Spleen (tissue), 11 donors: ENCODE measurements around the gene MT1H. TPM values are rescaled to one million over a fixed set of nuclear protein-coding genes. Genes with fewer than 3 reads are reported as not detected.

Experiments used
- DNase-seq: peaks from one replicate; pipeline ENCODE4 v3.0.0-alpha.2; 2020
- H3K27ac ChIP-seq, 8 donors: fragments of 200-600 bp; sonication (generic) in 7 of 8; 1 replicate in 4 of 8; 2 replicates in 4 of 8; pipeline versions ENCODE4 v1.5.0 to v1.8.0; 2016 to 2021; ENCODE audit warnings: inconsistent platforms in 4 of 8, mild to moderate bottlenecking in 4 of 8, moderate library complexity in 1 of 8
- H3K27me3 ChIP-seq, 7 donors: fragments of 200-600 bp; sonication (generic) in 6 of 7; replicated peaks in 1 of 7; 1 replicate in 4 of 7; 2 replicates in 3 of 7; pipeline versions ENCODE4 v1.5.0 to v1.8.0; 2016 to 2021; ENCODE audit warnings: inconsistent platforms in 3 of 7, mild to moderate bottlenecking in 1 of 7
- H3K36me3 ChIP-seq, 6 donors: fragments of 200-600 bp; sonication (generic) in 5 of 6; 1 replicate in 4 of 6; 2 replicates in 2 of 6; pipeline versions ENCODE4 v1.5.0 to v1.8.0; 2016 to 2021; ENCODE audit warnings: inconsistent platforms in 2 of 6
- H3K4me1 ChIP-seq, 6 donors: fragments of 200-600 bp; sonication (generic) in 5 of 6; 1 replicate in 3 of 6; 2 replicates in 3 of 6; pipeline versions ENCODE4 v1.5.0 to v1.8.0; 2016 to 2021; ENCODE audit warnings: inconsistent platforms in 3 of 6
- H3K4me3 ChIP-seq, 8 donors: fragments of 200-600 bp; sonication (generic) in 7 of 8; 1 replicate in 4 of 8; 2 replicates in 4 of 8; pipeline versions ENCODE4 v1.5.0 to v1.8.0; 2016 to 2021; ENCODE audit warnings: inconsistent platforms in 4 of 8, mild to moderate bottlenecking in 4 of 8, moderate library complexity in 2 of 8
- H3K9me3 ChIP-seq, 8 donors: fragments of 200-600 bp; sonication (generic) in 7 of 8; 1 replicate in 4 of 8; 2 replicates in 4 of 8; pipeline versions ENCODE4 v1.5.0 to v1.8.0; 2016 to 2021; ENCODE audit warnings: inconsistent platforms in 4 of 8
- CTCF ChIP-seq, 11 experiments: fragments of 200-600 bp in 7 of 11; fragments of 450-650 bp in 4 of 11; sonication (generic) in 4 of 11; IDR thresholded peaks in 8 of 11; conservative IDR thresholded peaks in 3 of 11; 1 replicate in 7 of 11; 2 replicates in 4 of 11; pipeline versions ENCODE4 v1.4.0 to v1.8.0; 2016 to 2021; ENCODE audit warnings: antibody characterized with exemption in 11 of 11, inconsistent platforms in 4 of 11, mild to moderate bottlenecking in 1 of 11
- POLR2A ChIP-seq, 3 donors: fragments of 450-650 bp; IDR thresholded peaks; one replicate each; pipeline ENCODE4 v1.5.1; 2017; ENCODE audit warnings: antibody characterized with exemption in 3 of 3, mild to moderate bottlenecking in 1 of 3
- POLR2AphosphoS5 ChIP-seq, 3 donors: sonication (generic); formaldehyde crosslinking; IDR thresholded peaks; one replicate each; pipeline ENCODE4 v1.5.1; 2017; ENCODE audit warnings: antibody characterized with exemption in 3 of 3
- WGBS, 5 donors: extraction: QIAGEN DNeasy Blood & Tissue Kit in 3 of 5; methylation state at CpG; one replicate each; pipeline versions ENCODE4 v1.1.5 to v1.1.7; 2013 to 2018; 5-methylcytosine and 5-hydroxymethylcytosine counted together
- intact Hi-C: fragments of 100-400 bp; cut with DNase I; formaldehyde crosslinking; loops from one replicate; pipeline ENCODE4 v1.15.0; 2023; ENCODE audit warnings: low total_unique reads
- polyA plus RNA-seq, 3 donors: library from polyadenylated mRNA; stranded (reverse); fragments of 200-250 nt; gene quantifications; one replicate each; pipeline ENCODE4 v1.2.1, GENCODE V29; 2013
- total RNA-seq, 7 donors: library from RNA; depleted of rRNA in 3 of 7; stranded (reverse); fragments of >200 nt in 3 of 7; fragmentation: NEBNext Ultra II Directional in 4 of 7; extraction: Animal tissue kit (Norgen Biotek cat#: 25700) in 4 of 7; gene quantifications; one replicate each; pipeline versions ENCODE4 v1.1.0 to v1.2.1, GENCODE V29; 2016 to 2021
- donor health status: healthy with polysubstance abuse.
- donor health status: DM: no; HTN: no; CAD: no; lungs with moderate emphysema.
- donor health status: DM: no; HTN: no; CAD: no.
- donor health status: Bipolar disorder and iron deficiency.
- donor health status: healthy.
- donor health status: DM: no; HTN: no; CAD: no.
- donor health status: DM: yes; HTN: yes; CAD: no.

Gene MT1H
- total and polyA plus RNA-seq, 10 donors = 0.54 to 1.1 (median 0.96) TPM; not detected in 7

DNA sequence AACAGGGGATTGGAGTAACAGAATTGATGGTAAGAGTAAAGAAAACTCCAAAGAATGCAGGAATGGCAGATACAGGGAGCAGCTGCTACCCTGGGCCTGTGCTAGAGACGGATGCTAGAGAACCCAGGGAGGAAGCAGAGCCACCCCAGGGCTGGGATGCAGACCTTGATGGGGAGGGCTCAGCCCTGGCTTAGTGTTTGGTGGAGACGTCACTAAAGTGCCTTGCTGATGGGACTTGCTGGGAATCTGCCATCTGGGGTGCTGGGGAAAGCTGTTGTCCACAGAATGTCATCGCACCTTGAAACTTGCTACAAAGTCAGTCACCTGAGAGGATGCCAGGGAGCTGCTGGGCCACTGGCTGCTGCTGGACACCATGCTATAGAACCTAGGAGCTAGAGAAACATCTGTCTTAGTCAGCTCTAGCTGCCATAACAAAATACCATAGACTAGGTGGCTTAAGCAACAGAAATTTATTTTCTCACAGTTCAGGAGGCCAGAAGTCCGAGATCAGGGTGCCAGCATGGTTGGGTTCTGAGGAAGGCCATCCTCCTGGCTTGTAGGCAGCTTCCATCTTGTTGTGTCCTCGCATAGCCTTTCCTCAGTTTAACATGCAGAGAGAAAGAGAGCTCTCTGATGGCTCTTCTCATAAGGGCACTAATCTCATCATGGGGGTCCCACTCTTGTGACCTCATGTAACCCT is 28.0 kb downstream of the MT1H start:
- 79 to 93% (median 88%) methylated on average over 4 to 5 of the region's 5 CpGs for whole genome bisulfite sequencing, 5 donors
- DNase-seq = no peak
- Histone ChIP-seq H3K27me3 (peaks cover 0 to 5% (median 0%) of the 10 kb centered on the region in 7 donors), H3K9me3 (peaks cover 0 to 13% (median 4%) of the 10 kb centered on the region in 8 donors), H3K27ac (no peak overlapping the region), H3K4me1 (peaks cover 0 to 13% (median 8%) of the 10 kb centered on the region in 6 donors), H3K4me3 (no peak overlapping the region), H3K36me3 (no peaks in the 10 kb centered on the region)
- no peak for TF ChIP-seq POLR2AphosphoS5 (IDR thresholded peaks at IDR 0.05)
- TF ChIP-seq CTCF (IDR thresholded peaks at IDR 0.05 in 8 of 11, conservative IDR thresholded peaks at IDR 0.05 in 3 of 11) = no peak
- no peak for TF ChIP-seq POLR2A (IDR thresholded peaks at IDR 0.05)
- intact Hi-C loops = no loop called here

GRCh38 chr16:56700195-56700594 is 30.6 kb downstream of the MT1H start:
- intact Hi-C loops = loop anchor here (5.0 kb wide), 2 partner anchors 123 to 183 kb away; no protein-coding TSS in a partner anchor
- H3K9me3 ChIP-seq = peaks cover 0 to 13% (median 4%) of the 10 kb centered on the region in 8 donors
- H3K27me3 ChIP-seq = peaks cover 0 to 5% (median 0%) of the 10 kb centered on the region in 7 donors
- H3K4me1 ChIP-seq = peaks cover 0 to 13% (median 8%) of the 10 kb centered on the region in 6 donors
- TF ChIP-seq CTCF (IDR thresholded peaks at IDR 0.05 in 8 of 11, conservative IDR thresholded peaks at IDR 0.05 in 3 of 11) = no peak
- no peak for TF ChIP-seq POLR2AphosphoS5 (IDR thresholded peaks at IDR 0.05)
- no peak for TF ChIP-seq POLR2A (IDR thresholded peaks at IDR 0.05)
- no peak overlapping the region for H3K27ac ChIP-seq
- 0 to 98% (median 36%) methylated on average over 1 of the region's 1 CpG for WGBS, 5 donors
- H3K36me3 ChIP-seq = no peaks in the 10 kb centered on the region
- DNase-seq = no peak
- no peak overlapping the region for H3K4me3 ChIP-seq

- 90 to 100% (median 93%) methylated on average over 1 of the region's 1 CpG for WGBS, 5 donors
- H3K4me1 ChIP-seq = peaks cover 0 to 13% (median 8%) of the 10 kb centered on the region in 6 donors
- intact Hi-C loops = loop anchor here (5.0 kb wide), 2 partner anchors 123 to 183 kb away; no protein-coding TSS in a partner anchor
- no peak overlapping the region for H3K27ac ChIP-seq
- peaks cover 0 to 13% (median 4%) of the 10 kb centered on the region in 8 donors for H3K9me3 ChIP-seq
- peaks cover 0 to 5% (median 0%) of the 10 kb centered on the region in 7 donors for H3K27me3 ChIP-seq
- no peaks in the 10 kb centered on the region for H3K36me3 ChIP-seq
- no peak for DNase-seq
- no peak overlapping the region for H3K4me3 ChIP-seq
- TF ChIP-seq CTCF (IDR thresholded peaks at IDR 0.05 in 8 of 11, conservative IDR thresholded peaks at IDR 0.05 in 3 of 11) (no peak), POLR2A (IDR thresholded peaks at IDR 0.05) (no peak)
Measured at GRCh38 chr16:56700631-56701030, 31.0 kb downstream of the MT1H start.

GRCh38 chr16:56701534-56701933 is 31.9 kb downstream of the MT1H start:
- no peak for DNase-seq
- no peak for TF ChIP-seq CTCF (IDR thresholded peaks at IDR 0.05 in 8 of 11, conservative IDR thresholded peaks at IDR 0.05 in 3 of 11)
- TF ChIP-seq POLR2A (IDR thresholded peaks at IDR 0.05) = no peak
- TF ChIP-seq POLR2AphosphoS5 (IDR thresholded peaks at IDR 0.05) = no peak
- 83 to 94% (median 87%) methylated on average over 7 of the region's 7 CpGs for WGBS, 5 donors
- no peak overlapping the region for H3K4me3 ChIP-seq
- intact Hi-C loops = loop anchor here (5.0 kb wide), 2 partner anchors 124 to 184 kb away; no protein-coding TSS in a partner anchor
- peak overlapping the region in 2 of 8 donors; percentile 12 to 13 for H3K27ac ChIP-seq
- H3K4me1 ChIP-seq = peaks cover 0 to 13% (median 8%) of the 10 kb centered on the region in 6 donors
- H3K9me3 ChIP-seq = peaks cover 0 to 13% (median 4%) of the 10 kb centered on the region in 8 donors
- H3K36me3 ChIP-seq = no peaks in the 10 kb centered on the region
- H3K27me3 ChIP-seq = peaks cover 0 to 5% (median 0%) of the 10 kb centered on the region in 7 donors
